Retina (tissue), 1 donor: Measurements from ENCODE around the gene MARK3.

ENCODE experiments used
- DNase-seq: peaks from one replicate; pipeline ENCODE4 v3.0.0-alpha.2; 2016

The MARK3 gene

GRCh38 chr14:103443111-103443510 lies 57.9 kb downstream of the MARK3 start:
- no peak for DNase-seq

- DNase-seq, result no peak
These were observed 59.8 kb downstream of the MARK3 start for GRCh38 chr14:103444837-103445524.

- DNase-seq, result no peak
These were observed 60.6 kb downstream of the MARK3 start for GRCh38 chr14:103445806-103446205.

GRCh38 chr14:103448097-103448496 lies 62.9 kb downstream of the MARK3 start:
- no peak for DNase-seq

- DNase-seq, result no peak
These were observed 64.5 kb downstream of the MARK3 start for GRCh38 chr14:103449634-103450161.

- DNase-seq, result no peak
These were observed 65.2 kb downstream of the MARK3 start for GRCh38 chr14:103450416-103450815.

GRCh38 chr14:103451401-103451800 lies 66.2 kb downstream of the MARK3 start:
- DNase-seq, result no peak

- DNase-seq, result no peak
These were observed 68.6 kb downstream of the MARK3 start for GRCh38 chr14:103453791-103454190.

GRCh38 chr14:103456167-103456835 lies 71.1 kb downstream of the MARK3 start:
- no peak for DNase-seq

GRCh38 chr14:103460415-103460814 lies 75.2 kb downstream of the MARK3 start:
- DNase-seq, result no peak

- no peak for DNase-seq
These were observed 77.9 kb downstream of the MARK3 start for GRCh38 chr14:103463149-103463548.

- DNase-seq, result no peak
These were observed 78.6 kb downstream of the MARK3 start for GRCh38 chr14:103463851-103464250.

- DNase-seq, result no peak
These were observed 87.7 kb downstream of the MARK3 start for GRCh38 chr14:103472939-103473338.

GRCh38 chr14:103474893-103475292 lies 89.7 kb downstream of the MARK3 start:
- no peak for DNase-seq

GRCh38 chr14:103476065-103476464 lies 90.8 kb downstream of the MARK3 start:
- no peak for DNase-seq

- DNase-seq, result no peak
These were observed 91.4 kb downstream of the MARK3 start for GRCh38 chr14:103476631-103477030.

GRCh38 chr14:103480595-103480994 lies 95.4 kb downstream of the MARK3 start:
- DNase-seq, result no peak

GRCh38 chr14:103483600-103483999 lies 98.4 kb downstream of the MARK3 start:
- DNase-seq, result no peak

- no peak for DNase-seq
These were observed 100.3 kb downstream of the MARK3 start for GRCh38 chr14:103485504-103485903.

GRCh38 chr14:103488071-103488470 lies 102.9 kb downstream of the MARK3 start:
- DNase-seq, result no peak

GRCh38 chr14:103488960-103489359 lies 103.7 kb downstream of the MARK3 start:
- DNase-seq, result no peak

- DNase-seq, result no peak
These were observed 104.4 kb downstream of the MARK3 start for GRCh38 chr14:103489621-103490020.

GRCh38 chr14:103491691-103492090 lies 106.5 kb downstream of the MARK3 start:
- DNase-seq, result no peak

GRCh38 chr14:103492156-103492925 lies 107.1 kb downstream of the MARK3 start:
- DNase-seq, result no peak
